ENCODE measurements around the gene LNPK.
"Not testable (repeated sequence)": the region's sequence is repeated elsewhere in the genome, so short reads cannot be mapped to it uniquely, and the experiment has no call there.

The LNPK gene

DNA sequence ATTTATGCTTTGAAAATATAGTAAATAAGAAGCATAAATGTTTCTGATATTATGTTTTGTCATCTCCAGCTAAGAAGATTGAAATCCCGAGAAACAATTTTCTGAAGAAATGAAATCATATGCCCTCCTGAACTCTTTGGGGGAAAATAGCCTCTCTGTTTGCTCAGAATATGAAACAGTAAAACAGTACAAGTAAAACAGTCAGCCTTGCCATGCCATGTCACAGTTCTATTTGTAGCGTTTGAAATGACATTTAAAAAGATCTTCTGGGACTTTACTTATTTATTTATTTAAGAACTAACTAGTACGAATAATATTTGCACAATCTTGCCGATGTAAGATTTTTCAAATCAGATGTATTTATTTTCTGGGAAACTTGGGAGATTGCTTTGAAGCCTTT, 98.0 kb downstream of the LNPK start:
- Histone ChIP-seq H3K4ac (ENCODE audit: low read depth in 1 of 2, low read length in 2 of 2) (no peak overlapping the region), H2BK120ac (ENCODE audit: low read depth, low read length) (no peak overlapping the region), H3K23ac (ENCODE audit: low read length in 2 of 2) (no peak overlapping the region), H3K79me1 (replicated peaks; ENCODE audit: low read length, poor library complexity, severe bottlenecking) (no peaks in the 10 kb centered on the region), H3K18ac (ENCODE audit: low read depth in 1 of 2, low read length in 2 of 2) (no peak overlapping the region), H3K4me3 (ENCODE audit: insufficient read depth in 1 of 2, low read depth in 1 of 2, low read length in 2 of 2) (no peak overlapping the region), H3K9ac (ENCODE audit: low read length) (no peak overlapping the region), H2BK12ac (ENCODE audit: low read length in 2 of 2) (no peak overlapping the region), H4K8ac (ENCODE audit: low read length) (no peak overlapping the region), H3K36me3 (ENCODE audit: control insufficient read depth in 1 of 2, insufficient read depth in 2 of 2, low read depth in 1 of 2, low read length in 2 of 2) (no peaks in the 10 kb centered on the region), H3K27ac (ENCODE audit: low read length, poor library complexity, severe bottlenecking) (no peak overlapping the region), H3K14ac (ENCODE audit: low read length in 2 of 2) (no peak overlapping the region), H3K27me3 (ENCODE audit: control insufficient read depth in 1 of 2, insufficient read depth in 1 of 2, low read length in 2 of 2) (peaks cover 0 to 3% of the 10 kb centered on the region in 2 experiments), H2AK5ac (ENCODE audit: low read length, severe bottlenecking) (no peak overlapping the region), H3K4me2 (ENCODE audit: low read length, poor library complexity, severe bottlenecking) (no peak overlapping the region), H4K91ac (ENCODE audit: low read length) (no peak overlapping the region), H2AFZ (ENCODE audit: low read depth, low read length) (no peak overlapping the region), H2BK15ac (ENCODE audit: low read depth, poor library complexity, severe bottlenecking) (no peak overlapping the region), H3K9me3 (ENCODE audit: control insufficient read depth, low read length) (no peaks in the 10 kb centered on the region), H3K4me1 (ENCODE audit: control insufficient read depth, insufficient read depth, low read depth, low read length) (no peaks in the 10 kb centered on the region), H2BK5ac (ENCODE audit: low read depth, low read length, poor library complexity, severe bottlenecking) (no peak overlapping the region)
- 93% methylated on average over 3 of the region's 4 CpGs for WGBS
- DNase-seq, result no peak

DNA sequence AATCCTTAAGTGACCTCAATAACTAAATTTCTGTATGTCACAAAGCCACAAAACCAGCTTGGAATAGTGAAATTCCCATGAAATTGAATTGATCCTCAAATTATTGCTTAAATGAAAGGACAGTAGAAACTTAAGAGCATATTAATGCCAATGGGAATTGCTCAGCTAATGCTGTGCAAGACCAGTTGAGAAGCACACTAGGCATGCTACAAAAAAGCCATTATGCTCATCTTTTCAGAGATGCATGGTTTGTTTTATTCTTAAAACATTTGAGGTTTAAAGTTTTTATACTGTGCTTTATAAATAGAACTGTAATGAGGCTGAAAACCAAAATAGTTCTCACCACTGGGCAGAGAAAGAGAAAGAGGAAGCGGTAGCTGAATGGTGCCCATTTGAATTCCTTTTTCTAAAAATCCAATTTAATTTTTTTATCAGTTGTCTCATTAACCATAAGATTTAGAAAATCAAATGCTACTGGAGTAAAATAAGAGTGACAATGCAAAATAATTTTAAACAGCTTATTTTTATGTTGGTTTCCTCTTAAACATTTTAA, 98.6 kb downstream of the LNPK start:
- Histone ChIP-seq H3K36me3 (ENCODE audit: control insufficient read depth in 1 of 2, insufficient read depth in 2 of 2, low read depth in 1 of 2, low read length in 2 of 2) (no peaks in the 10 kb centered on the region), H4K91ac (ENCODE audit: low read length) (no peak overlapping the region), H3K14ac (ENCODE audit: low read length in 2 of 2) (no peak overlapping the region), H2BK5ac (ENCODE audit: low read depth, low read length, poor library complexity, severe bottlenecking) (no peak overlapping the region), H3K9ac (ENCODE audit: low read length) (no peak overlapping the region), H3K27ac (ENCODE audit: low read length, poor library complexity, severe bottlenecking) (no peak overlapping the region), H2AFZ (ENCODE audit: low read depth, low read length) (no peak overlapping the region), H2BK120ac (ENCODE audit: low read depth, low read length) (no peak overlapping the region), H3K4me1 (ENCODE audit: control insufficient read depth, insufficient read depth, low read depth, low read length) (no peaks in the 10 kb centered on the region), H3K18ac (ENCODE audit: low read depth in 1 of 2, low read length in 2 of 2) (no peak overlapping the region), H3K79me1 (replicated peaks; ENCODE audit: low read length, poor library complexity, severe bottlenecking) (no peaks in the 10 kb centered on the region), H4K8ac (ENCODE audit: low read length) (no peak overlapping the region), H2BK12ac (ENCODE audit: low read length in 2 of 2) (no peak overlapping the region), H3K4me2 (ENCODE audit: low read length, poor library complexity, severe bottlenecking) (no peak overlapping the region), H3K23ac (ENCODE audit: low read length in 2 of 2) (no peak overlapping the region), H2AK5ac (ENCODE audit: low read length, severe bottlenecking) (no peak overlapping the region), H3K4ac (ENCODE audit: low read depth in 1 of 2, low read length in 2 of 2) (no peak overlapping the region), H3K4me3 (ENCODE audit: insufficient read depth in 1 of 2, low read depth in 1 of 2, low read length in 2 of 2) (no peak overlapping the region), H2BK15ac (ENCODE audit: low read depth, poor library complexity, severe bottlenecking) (no peak overlapping the region), H3K9me3 (ENCODE audit: control insufficient read depth, low read length) (no peaks in the 10 kb centered on the region), H3K27me3 (ENCODE audit: control insufficient read depth in 1 of 2, insufficient read depth in 1 of 2, low read length in 2 of 2) (peaks cover 0 to 3% of the 10 kb centered on the region in 2 experiments)
- WGBS, result no CpG with 5 or more reads among the region's 1 CpG
- DNase-seq, result no peak

DNA sequence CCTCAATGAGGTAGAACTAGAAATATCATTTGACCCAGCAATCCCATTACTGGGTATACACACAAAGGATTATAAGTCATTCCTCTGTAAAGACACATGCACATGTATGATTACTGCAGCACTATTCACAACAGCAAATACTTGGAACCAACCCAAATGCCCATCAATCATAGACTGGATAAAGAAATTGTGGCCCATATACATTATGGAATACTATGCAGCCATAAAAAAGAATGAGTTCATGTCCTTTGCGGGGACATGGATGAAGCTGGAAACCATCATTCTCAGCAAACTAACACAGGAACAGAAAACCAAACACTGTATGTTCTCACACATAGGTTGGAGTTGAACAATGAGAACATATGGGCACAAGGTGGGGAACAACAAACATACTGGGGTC, 106.1 kb downstream of the LNPK start:
- not testable (repeated sequence) for H3K36me3 ChIP-seq (ENCODE audit: control insufficient read depth in 1 of 2, insufficient read depth in 2 of 2, low read depth in 1 of 2, low read length in 2 of 2); H2BK120ac ChIP-seq (ENCODE audit: low read depth, low read length); H2BK12ac ChIP-seq (ENCODE audit: low read length in 2 of 2); H2AK5ac ChIP-seq (ENCODE audit: low read length, severe bottlenecking); H4K8ac ChIP-seq (ENCODE audit: low read length); H4K91ac ChIP-seq (ENCODE audit: low read length); H3K4me2 ChIP-seq (ENCODE audit: low read length, poor library complexity, severe bottlenecking); H2AFZ ChIP-seq (ENCODE audit: low read depth, low read length); H3K18ac ChIP-seq (ENCODE audit: low read depth in 1 of 2, low read length in 2 of 2); H3K27me3 ChIP-seq (ENCODE audit: control insufficient read depth in 1 of 2, insufficient read depth in 1 of 2, low read length in 2 of 2); H3K4me3 ChIP-seq (ENCODE audit: insufficient read depth in 1 of 2, low read depth in 1 of 2, low read length in 2 of 2); H3K79me1 ChIP-seq (replicated peaks; ENCODE audit: low read length, poor library complexity, severe bottlenecking); H3K27ac ChIP-seq (ENCODE audit: low read length, poor library complexity, severe bottlenecking); H3K4me1 ChIP-seq (ENCODE audit: control insufficient read depth, insufficient read depth, low read depth, low read length); H3K9ac ChIP-seq (ENCODE audit: low read length); H3K9me3 ChIP-seq (ENCODE audit: control insufficient read depth, low read length); H3K23ac ChIP-seq (ENCODE audit: low read length in 2 of 2); DNase-seq; H3K4ac ChIP-seq (ENCODE audit: low read depth in 1 of 2, low read length in 2 of 2); H3K14ac ChIP-seq (ENCODE audit: low read length in 2 of 2); H2BK15ac ChIP-seq (ENCODE audit: low read depth, poor library complexity, severe bottlenecking); H2BK5ac ChIP-seq (ENCODE audit: low read depth, low read length, poor library complexity, severe bottlenecking)
- no CpG with 5 or more reads among the region's 1 CpG for WGBS

DNA sequence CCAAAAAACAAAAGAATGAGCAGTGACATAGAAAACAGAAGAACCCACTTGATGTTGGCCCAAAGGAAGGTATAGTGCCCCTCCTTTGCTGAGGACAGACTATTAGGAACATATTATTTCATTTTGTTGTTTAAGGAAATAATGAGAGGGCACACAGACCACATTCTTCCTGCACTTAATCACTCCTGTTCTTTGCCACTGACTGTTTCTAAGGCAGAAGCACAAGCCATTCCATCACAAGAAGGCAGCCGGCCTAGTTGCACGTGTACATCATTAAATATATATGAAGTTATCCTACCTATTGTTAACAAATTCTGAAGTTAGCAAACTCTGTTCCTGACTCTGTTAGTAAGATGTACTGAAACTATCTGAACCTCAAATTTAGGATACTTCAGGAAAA, 110.0 kb downstream of the LNPK start:
- Histone ChIP-seq H3K4me2 (ENCODE audit: low read length, poor library complexity, severe bottlenecking) (no peak overlapping the region), H3K9ac (ENCODE audit: low read length) (no peak overlapping the region), H3K27me3 (ENCODE audit: control insufficient read depth in 1 of 2, insufficient read depth in 1 of 2, low read length in 2 of 2) (no peaks in the 10 kb centered on the region), H4K8ac (ENCODE audit: low read length) (no peak overlapping the region), H2AFZ (ENCODE audit: low read depth, low read length) (no peak overlapping the region), H3K4me1 (ENCODE audit: control insufficient read depth, insufficient read depth, low read depth, low read length) (no peaks in the 10 kb centered on the region), H3K14ac (ENCODE audit: low read length in 2 of 2) (no peak overlapping the region), H4K91ac (ENCODE audit: low read length) (no peak overlapping the region), H3K79me1 (replicated peaks; ENCODE audit: low read length, poor library complexity, severe bottlenecking) (no peaks in the 10 kb centered on the region), H3K27ac (ENCODE audit: low read length, poor library complexity, severe bottlenecking) (no peak overlapping the region), H3K9me3 (ENCODE audit: control insufficient read depth, low read length) (no peaks in the 10 kb centered on the region), H2BK5ac (ENCODE audit: low read depth, low read length, poor library complexity, severe bottlenecking) (no peak overlapping the region), H2BK15ac (ENCODE audit: low read depth, poor library complexity, severe bottlenecking) (no peak overlapping the region), H2BK120ac (ENCODE audit: low read depth, low read length) (no peak overlapping the region), H2AK5ac (ENCODE audit: low read length, severe bottlenecking) (no peak overlapping the region), H2BK12ac (ENCODE audit: low read length in 2 of 2) (no peak overlapping the region), H3K23ac (ENCODE audit: low read length in 2 of 2) (no peak overlapping the region), H3K4me3 (ENCODE audit: insufficient read depth in 1 of 2, low read depth in 1 of 2, low read length in 2 of 2) (no peak overlapping the region), H3K36me3 (ENCODE audit: control insufficient read depth in 1 of 2, insufficient read depth in 2 of 2, low read depth in 1 of 2, low read length in 2 of 2) (no peaks in the 10 kb centered on the region), H3K18ac (ENCODE audit: low read depth in 1 of 2, low read length in 2 of 2) (no peak overlapping the region), H3K4ac (ENCODE audit: low read depth in 1 of 2, low read length in 2 of 2) (no peak overlapping the region)
- WGBS, result no CpG with 5 or more reads among the region's 2 CpGs
- DNase-seq, result no peak
